ENCODE measurements around the gene FGF8. TPM values are rescaled to one million over a fixed set of nuclear protein-coding genes. Genes with fewer than 3 reads are reported as not detected.

FGF8 gene
- total and polyA plus RNA-seq, 9 of the 15 experiments (the other 6 are each of a cell fraction or from before 2014, with no cell fraction given), result 0.13 to 0.82 (median 0.37) TPM; not detected in 5

DNA sequence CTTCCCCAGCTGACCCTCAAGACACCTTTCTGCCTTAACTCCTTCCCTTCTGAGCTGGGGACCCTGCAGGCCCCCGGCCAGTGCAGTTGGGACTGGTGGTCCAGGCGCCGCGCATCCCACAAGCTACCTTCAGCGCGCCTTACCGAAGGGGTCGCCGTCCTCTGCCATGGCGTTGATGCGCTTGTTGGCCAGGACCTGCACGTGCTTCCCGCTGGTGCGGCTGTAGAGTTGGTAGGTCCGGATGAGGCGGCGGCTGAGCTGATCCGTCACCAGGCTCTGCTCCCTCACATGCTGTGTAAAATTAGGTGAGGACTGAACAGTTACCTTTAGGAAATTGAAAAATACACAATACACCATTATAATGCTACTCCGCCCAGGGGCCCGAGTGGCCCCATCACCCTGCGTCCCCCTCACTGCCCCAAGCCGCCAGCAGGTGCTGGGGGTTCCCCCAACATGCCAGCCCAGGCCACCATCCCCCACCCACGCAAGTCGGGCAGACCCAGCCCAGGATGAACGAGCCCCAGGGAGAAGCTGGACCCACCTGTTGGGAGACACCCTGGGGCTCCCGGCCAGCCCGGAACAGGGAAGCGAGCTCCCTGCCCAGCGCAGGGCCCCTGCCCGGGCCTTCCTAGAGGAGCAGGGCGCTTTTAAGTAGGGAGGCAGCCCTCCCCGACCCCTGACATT, 1.2 kb downstream of the FGF8 start:
- POLR2A ChIA-PET, result interaction anchor here (0.6 kb wide), 1 partner anchor 168 kb away, joined by 3 read pairs; no protein-coding TSS in a partner anchor
- intact Hi-C loops (cut with micrococcal nuclease), result no loop called here
- CTCF ChIA-PET (ENCODE audit: low intra/inter-chr PET ratio), result no interaction called here
- Histone ChIP-seq H3K4me2 (ENCODE audit: insufficient read depth, low read length) (no peak overlapping the region), H3K9me3 (replicated peaks; ENCODE audit: control insufficient read depth, insufficient read depth, low read depth, low read length) (no peaks in the 10 kb centered on the region), H3K27ac (ENCODE audit: extremely low read depth, low read depth, low read length) (no peak overlapping the region), H3K4me1 (replicated peaks in 1 of 2; ENCODE audit: control insufficient read depth in 2 of 2, insufficient read depth in 2 of 2, low read length in 2 of 2) (peaks cover 6 to 38% of the 10 kb centered on the region in 2 experiments), H2AFZ (ENCODE audit: low read depth, low read length) (no peak overlapping the region), H3K27me3 (ENCODE audit: control insufficient read depth in 2 of 2, insufficient read depth in 2 of 2, low read length in 2 of 2) (peaks cover 4 to 5% of the 10 kb centered on the region in 2 experiments; a peak in 1 of 5 replicates), H3K9me1 (ENCODE audit: control insufficient read depth, insufficient read depth, low read length) (no peaks in the 10 kb centered on the region), H3K9ac (ENCODE audit: insufficient read depth in 1 of 2, low read depth in 2 of 2, low read length in 2 of 2) (no peak overlapping the region), H3K79me2 (ENCODE audit: control insufficient read depth, insufficient read depth, low read length) (no peaks in the 10 kb centered on the region), H4K20me1 (replicated peaks; ENCODE audit: control insufficient read depth, insufficient read depth, low read length) (peaks cover 4% of the 10 kb centered on the region), H3K4me3 (no peak overlapping the region), H3K36me3 (ENCODE audit: control insufficient read depth, insufficient read depth, low read length) (peaks cover 3% of the 10 kb centered on the region; the same call in 1 of the 3 replicates)
- in situ Hi-C loops (cut with MboI), result no loop called here
- FAIRE-seq (no peak), DNase-seq (ENCODE audit: extremely low read depth in 1 of 4, low spot score in 3 of 4) (no peak), ATAC-seq (no peak)
- TF ChIP-seq, protein P1, sequence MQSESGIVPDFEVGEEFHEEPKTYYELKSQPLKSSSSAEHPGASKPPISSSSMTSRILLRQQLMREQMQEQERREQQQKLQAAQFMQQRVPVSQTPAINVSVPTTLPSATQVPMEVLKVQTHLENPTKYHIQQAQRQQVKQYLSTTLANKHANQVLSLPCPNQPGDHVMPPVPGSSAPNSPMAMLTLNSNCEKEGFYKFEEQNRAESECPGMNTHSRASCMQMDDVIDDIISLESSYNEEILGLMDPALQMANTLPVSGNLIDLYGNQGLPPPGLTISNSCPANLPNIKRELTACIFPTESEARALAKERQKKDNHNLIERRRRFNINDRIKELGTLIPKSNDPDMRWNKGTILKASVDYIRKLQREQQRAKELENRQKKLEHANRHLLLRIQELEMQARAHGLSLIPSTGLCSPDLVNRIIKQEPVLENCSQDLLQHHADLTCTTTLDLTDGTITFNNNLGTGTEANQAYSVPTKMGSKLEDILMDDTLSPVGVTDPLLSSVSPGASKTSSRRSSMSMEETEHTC (IDR thresholded peaks at IDR 0.05), result no peak
- TF ChIP-seq EGR1 (conservative IDR thresholded peaks at IDR 0.05) (no peak), CREM (IDR thresholded peaks at IDR 0.05; ENCODE audit: low read depth) (no peak)
- TF ChIP-seq, protein P2, sequence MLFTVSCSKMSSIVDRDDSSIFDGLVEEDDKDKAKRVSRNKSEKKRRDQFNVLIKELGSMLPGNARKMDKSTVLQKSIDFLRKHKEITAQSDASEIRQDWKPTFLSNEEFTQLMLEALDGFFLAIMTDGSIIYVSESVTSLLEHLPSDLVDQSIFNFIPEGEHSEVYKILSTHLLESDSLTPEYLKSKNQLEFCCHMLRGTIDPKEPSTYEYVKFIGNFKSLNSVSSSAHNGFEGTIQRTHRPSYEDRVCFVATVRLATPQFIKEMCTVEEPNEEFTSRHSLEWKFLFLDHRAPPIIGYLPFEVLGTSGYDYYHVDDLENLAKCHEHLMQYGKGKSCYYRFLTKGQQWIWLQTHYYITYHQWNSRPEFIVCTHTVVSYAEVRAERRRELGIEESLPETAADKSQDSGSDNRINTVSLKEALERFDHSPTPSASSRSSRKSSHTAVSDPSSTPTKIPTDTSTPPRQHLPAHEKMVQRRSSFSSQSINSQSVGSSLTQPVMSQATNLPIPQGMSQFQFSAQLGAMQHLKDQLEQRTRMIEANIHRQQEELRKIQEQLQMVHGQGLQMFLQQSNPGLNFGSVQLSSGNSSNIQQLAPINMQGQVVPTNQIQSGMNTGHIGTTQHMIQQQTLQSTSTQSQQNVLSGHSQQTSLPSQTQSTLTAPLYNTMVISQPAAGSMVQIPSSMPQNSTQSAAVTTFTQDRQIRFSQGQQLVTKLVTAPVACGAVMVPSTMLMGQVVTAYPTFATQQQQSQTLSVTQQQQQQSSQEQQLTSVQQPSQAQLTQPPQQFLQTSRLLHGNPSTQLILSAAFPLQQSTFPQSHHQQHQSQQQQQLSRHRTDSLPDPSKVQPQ (CRISPR knock-in tag; IDR thresholded peaks at IDR 0.05; ENCODE audit: borderline replicate concordance), result no peak
- 82% methylated on average over 18 of the region's 32 CpGs for WGBS (ENCODE audit: insufficient coverage, low coverage, missing lambda C conversion rate)
- no TSS peak for BruUV-seq (replicated peaks)

Measured in K562 (cell line).